ENCODE data around the gene TUBGCP5. TPM values are rescaled to one million over a fixed set of nuclear protein-coding genes. Genes with fewer than 3 reads are reported as not detected.

Gene TUBGCP5
- total and polyA plus RNA-seq, 2 of the 4 experiments (the other 2 are of a cell fraction) = 13.0 to 19.4 TPM

DNA sequence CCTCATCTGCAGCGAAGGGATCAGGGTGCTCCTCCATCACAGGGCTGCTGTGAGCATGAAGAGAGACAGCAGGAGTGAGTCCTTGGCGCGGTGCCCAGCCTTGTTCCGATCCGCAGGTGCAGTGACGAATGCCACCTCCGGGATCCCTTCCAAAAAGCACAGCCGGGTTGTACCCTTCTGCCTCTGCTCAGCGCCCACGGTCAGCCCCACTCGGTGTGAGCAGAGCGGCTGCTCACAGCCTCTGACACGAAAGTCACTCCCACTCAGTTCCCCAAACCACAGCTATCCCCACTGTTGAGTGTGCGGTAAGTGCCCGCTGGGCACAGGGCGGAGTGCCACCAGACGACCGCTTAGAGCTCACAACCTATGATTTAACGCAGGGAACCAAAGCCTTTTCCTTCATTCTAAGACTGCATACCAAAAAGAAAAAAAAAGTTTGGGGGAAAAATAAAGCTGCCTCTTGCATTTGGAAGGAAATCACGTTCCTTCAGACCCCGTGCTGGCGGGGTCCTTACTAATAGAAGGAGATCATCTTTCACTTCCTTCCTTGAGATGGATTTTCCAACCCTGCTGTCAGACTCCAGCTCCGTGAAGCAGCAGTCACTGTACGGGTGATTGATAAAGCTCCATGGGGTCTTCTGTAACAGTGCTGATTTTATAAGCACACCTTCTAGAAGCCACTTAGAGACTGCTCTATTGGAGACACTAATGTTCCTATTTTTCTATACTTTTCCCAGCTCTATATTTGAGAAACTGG is 34.7 kb upstream of the TUBGCP5 start:
- Histone ChIP-seq H3K79me1 (ENCODE audit: low read depth in 1 of 2, low read length in 2 of 2) (no peaks in the 10 kb centered on the region), H2BK15ac (ENCODE audit: low read depth, low read length) (no peak overlapping the region), H3K56ac (ENCODE audit: extremely low read depth, insufficient read depth, low read length) (no peak overlapping the region), H3K27me3 (ENCODE audit: control insufficient read depth, insufficient read depth, low read length) (no peaks in the 10 kb centered on the region), H2AFZ (replicated peaks; ENCODE audit: low read length, poor library complexity) (no peak overlapping the region), H3K23ac (ENCODE audit: low read depth, low read length) (no peak overlapping the region), H3K9me1 (ENCODE audit: insufficient read depth, low read length) (no peaks in the 10 kb centered on the region), H3K4me2 (ENCODE audit: low read depth, low read length) (no peak overlapping the region), H3K4me1 (ENCODE audit: control insufficient read depth, insufficient read depth, low read length) (no peaks in the 10 kb centered on the region), H4K5ac (ENCODE audit: low read depth, low read length) (no peak overlapping the region), H4K20me1 (ENCODE audit: insufficient read depth, low read length) (no peaks in the 10 kb centered on the region), H4K8ac (ENCODE audit: low read depth in 2 of 2, low read length in 2 of 2) (no peak overlapping the region), H2BK20ac (ENCODE audit: low read depth, low read length) (no peak overlapping the region), H3K4ac (ENCODE audit: low read depth, low read length) (no peak overlapping the region), H2BK120ac (ENCODE audit: low read depth, low read length) (no peak overlapping the region), H3K14ac (replicated peaks; ENCODE audit: low read depth, low read length) (no peak overlapping the region), H2BK5ac (ENCODE audit: low read depth, low read length, poor library complexity, severe bottlenecking) (no peak overlapping the region), H3K9ac (ENCODE audit: low read depth, low read length) (no peak overlapping the region), H3K36me3 (ENCODE audit: control insufficient read depth, insufficient read depth, low read length) (no peaks in the 10 kb centered on the region), H3K27ac (ENCODE audit: insufficient read depth, low read length) (no peak overlapping the region), H2AK5ac (ENCODE audit: low read depth, low read length) (no peak overlapping the region), H3K18ac (ENCODE audit: low read depth, low read length) (no peak overlapping the region), H2AK9ac (replicated peaks; ENCODE audit: low read depth, low read length, poor library complexity) (no peak overlapping the region), H3K9me3 (ENCODE audit: control insufficient read depth, insufficient read depth, low read length) (no peaks in the 10 kb centered on the region; the same call in 1 of the 2 replicates), H4K91ac (ENCODE audit: insufficient read depth, low read depth, low read length) (no peak overlapping the region), H3K4me3 (ENCODE audit: insufficient read depth, low read depth, low read length) (no peak overlapping the region)
- TF ChIP-seq CHD1 (IDR thresholded peaks at IDR 0.05; ENCODE audit: low read depth, low read length) (no peak), MXI1 (IDR thresholded peaks at IDR 0.05; ENCODE audit: borderline replicate concordance, low read depth, low read length) (no peak), NFE2L2 (IDR thresholded peaks at IDR 0.05; ENCODE audit: low read depth, low read length) (no peak), FOS (IDR thresholded peaks at IDR 0.05; ENCODE audit: low read depth, low read length) (no peak), RAD21 (IDR thresholded peaks at IDR 0.05; ENCODE audit: low read length) (no peak), BHLHE40 (IDR thresholded peaks at IDR 0.05; ENCODE audit: low read depth, low read length) (no peak), CEBPB (IDR thresholded peaks at IDR 0.05; ENCODE audit: low read depth, low read length) (no peak), RCOR1 (IDR thresholded peaks at IDR 0.05; ENCODE audit: insufficient replicate concordance, low read length) (no peak), SMC3 (IDR thresholded peaks at IDR 0.05; ENCODE audit: low read depth, low read length) (no peak), MAZ (IDR thresholded peaks at IDR 0.05; ENCODE audit: borderline replicate concordance, low read depth, low read length) (no peak), RFX5 (IDR thresholded peaks at IDR 0.05; ENCODE audit: low read depth, low read length) (no peak), MAFK (IDR thresholded peaks at IDR 0.05; ENCODE audit: low read depth, low read length) (no peak), POLR2A (IDR thresholded peaks at IDR 0.05; ENCODE audit: low read depth, low read length) (no peak)
- TF ChIP-seq, protein P1, sequence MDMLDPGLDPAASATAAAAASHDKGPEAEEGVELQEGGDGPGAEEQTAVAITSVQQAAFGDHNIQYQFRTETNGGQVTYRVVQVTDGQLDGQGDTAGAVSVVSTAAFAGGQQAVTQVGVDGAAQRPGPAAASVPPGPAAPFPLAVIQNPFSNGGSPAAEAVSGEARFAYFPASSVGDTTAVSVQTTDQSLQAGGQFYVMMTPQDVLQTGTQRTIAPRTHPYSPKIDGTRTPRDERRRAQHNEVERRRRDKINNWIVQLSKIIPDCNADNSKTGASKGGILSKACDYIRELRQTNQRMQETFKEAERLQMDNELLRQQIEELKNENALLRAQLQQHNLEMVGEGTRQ (IDR thresholded peaks at IDR 0.05; ENCODE audit: low read depth, low read length) = no peak
- TF ChIP-seq, protein P2, sequence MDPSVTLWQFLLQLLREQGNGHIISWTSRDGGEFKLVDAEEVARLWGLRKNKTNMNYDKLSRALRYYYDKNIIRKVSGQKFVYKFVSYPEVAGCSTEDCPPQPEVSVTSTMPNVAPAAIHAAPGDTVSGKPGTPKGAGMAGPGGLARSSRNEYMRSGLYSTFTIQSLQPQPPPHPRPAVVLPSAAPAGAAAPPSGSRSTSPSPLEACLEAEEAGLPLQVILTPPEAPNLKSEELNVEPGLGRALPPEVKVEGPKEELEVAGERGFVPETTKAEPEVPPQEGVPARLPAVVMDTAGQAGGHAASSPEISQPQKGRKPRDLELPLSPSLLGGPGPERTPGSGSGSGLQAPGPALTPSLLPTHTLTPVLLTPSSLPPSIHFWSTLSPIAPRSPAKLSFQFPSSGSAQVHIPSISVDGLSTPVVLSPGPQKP (IDR thresholded peaks at IDR 0.05; ENCODE audit: borderline replicate concordance, low read depth, low read length) = no peak
- TF ChIP-seq, protein P3, sequence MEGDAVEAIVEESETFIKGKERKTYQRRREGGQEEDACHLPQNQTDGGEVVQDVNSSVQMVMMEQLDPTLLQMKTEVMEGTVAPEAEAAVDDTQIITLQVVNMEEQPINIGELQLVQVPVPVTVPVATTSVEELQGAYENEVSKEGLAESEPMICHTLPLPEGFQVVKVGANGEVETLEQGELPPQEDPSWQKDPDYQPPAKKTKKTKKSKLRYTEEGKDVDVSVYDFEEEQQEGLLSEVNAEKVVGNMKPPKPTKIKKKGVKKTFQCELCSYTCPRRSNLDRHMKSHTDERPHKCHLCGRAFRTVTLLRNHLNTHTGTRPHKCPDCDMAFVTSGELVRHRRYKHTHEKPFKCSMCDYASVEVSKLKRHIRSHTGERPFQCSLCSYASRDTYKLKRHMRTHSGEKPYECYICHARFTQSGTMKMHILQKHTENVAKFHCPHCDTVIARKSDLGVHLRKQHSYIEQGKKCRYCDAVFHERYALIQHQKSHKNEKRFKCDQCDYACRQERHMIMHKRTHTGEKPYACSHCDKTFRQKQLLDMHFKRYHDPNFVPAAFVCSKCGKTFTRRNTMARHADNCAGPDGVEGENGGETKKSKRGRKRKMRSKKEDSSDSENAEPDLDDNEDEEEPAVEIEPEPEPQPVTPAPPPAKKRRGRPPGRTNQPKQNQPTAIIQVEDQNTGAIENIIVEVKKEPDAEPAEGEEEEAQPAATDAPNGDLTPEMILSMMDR (conservative IDR thresholded peaks at IDR 0.05; ENCODE audit: low read depth, low read length) = no peak
- DNase-seq (no peak), ATAC-seq (ENCODE audit: low read depth) (no peak)
- ChIA-PET CTCF (interaction anchor here (0.5 kb wide), 1 partner anchor 393 kb away, joined by 3 read pairs; no protein-coding TSS in a partner anchor), POLR2A (ENCODE audit: unreplicated experiment) (no interaction called here)
- no TSS peak for BruUV-seq (replicated peaks)
- dilution Hi-C loops (cut with HindIII; ENCODE audit: low sequenced_read_pairs, unreplicated experiment) (no loop called here), in situ Hi-C loops (cut with MboI; ENCODE audit: low sequenced_read_pairs) (no loop called here), intact Hi-C loops (cut with micrococcal nuclease) (no loop called here)
- WGBS, 2 experiments (ENCODE audit: extremely low coverage in 2 of 2, insufficient read length in 1 of 2) = 68% methylated on average over 10 of the region's 24 CpGs; no CpG with 5 or more reads in 1 of the 2 experiments

Measured in IMR-90 (cell line).